ENCODE results near the gene NOS1AP. TPM values are rescaled to one million over a fixed set of nuclear protein-coding genes. Genes with fewer than 3 reads are reported as not detected.

NOS1AP gene
- total and polyA plus RNA-seq, 9 of the 15 experiments (the other 6 are each of a cell fraction or from before 2014, with no cell fraction given) = 0.07 to 1.5 (median 0.22) TPM

GRCh38 chr1:162370721-162371120, 301.2 kb downstream of the NOS1AP start (continued):
- TF ChIP-seq FOXP1 (CRISPR knock-in tag; IDR thresholded peaks at IDR 0.05) (no peak), TEAD4 (IDR thresholded peaks at IDR 0.05; ENCODE audit: low read length) (no peak), TEAD4 (CRISPR knock-in tag; IDR thresholded peaks at IDR 0.05; ENCODE audit: borderline replicate concordance) (no peak), ZSCAN32 (CRISPR knock-in tag; IDR thresholded peaks at IDR 0.05) (no peak), NONO (IDR thresholded peaks at IDR 0.05; ENCODE audit: low read depth in 2 of 2, low read length in 1 of 2) (no peak), POLR3G (IDR thresholded peaks at IDR 0.05; ENCODE audit: extremely low read depth, insufficient read length, insufficient replicate concordance) (no peak), C11orf30 (IDR thresholded peaks at IDR 0.05; ENCODE audit: low read depth) (peak; percentile 29; the same call in 1 of the 2 replicates), SIN3B (IDR thresholded peaks at IDR 0.05; ENCODE audit: low read depth) (no peak), U2AF1 (optimal IDR thresholded peaks at IDR 0.05; ENCODE audit: low read depth, low read length) (no peak)
- TF ChIP-seq, protein P1, sequence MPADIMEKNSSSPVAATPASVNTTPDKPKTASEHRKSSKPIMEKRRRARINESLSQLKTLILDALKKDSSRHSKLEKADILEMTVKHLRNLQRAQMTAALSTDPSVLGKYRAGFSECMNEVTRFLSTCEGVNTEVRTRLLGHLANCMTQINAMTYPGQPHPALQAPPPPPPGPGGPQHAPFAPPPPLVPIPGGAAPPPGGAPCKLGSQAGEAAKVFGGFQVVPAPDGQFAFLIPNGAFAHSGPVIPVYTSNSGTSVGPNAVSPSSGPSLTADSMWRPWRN (IDR thresholded peaks at IDR 0.05; ENCODE audit: low read depth) = no peak
- TF ChIP-seq, protein P2, sequence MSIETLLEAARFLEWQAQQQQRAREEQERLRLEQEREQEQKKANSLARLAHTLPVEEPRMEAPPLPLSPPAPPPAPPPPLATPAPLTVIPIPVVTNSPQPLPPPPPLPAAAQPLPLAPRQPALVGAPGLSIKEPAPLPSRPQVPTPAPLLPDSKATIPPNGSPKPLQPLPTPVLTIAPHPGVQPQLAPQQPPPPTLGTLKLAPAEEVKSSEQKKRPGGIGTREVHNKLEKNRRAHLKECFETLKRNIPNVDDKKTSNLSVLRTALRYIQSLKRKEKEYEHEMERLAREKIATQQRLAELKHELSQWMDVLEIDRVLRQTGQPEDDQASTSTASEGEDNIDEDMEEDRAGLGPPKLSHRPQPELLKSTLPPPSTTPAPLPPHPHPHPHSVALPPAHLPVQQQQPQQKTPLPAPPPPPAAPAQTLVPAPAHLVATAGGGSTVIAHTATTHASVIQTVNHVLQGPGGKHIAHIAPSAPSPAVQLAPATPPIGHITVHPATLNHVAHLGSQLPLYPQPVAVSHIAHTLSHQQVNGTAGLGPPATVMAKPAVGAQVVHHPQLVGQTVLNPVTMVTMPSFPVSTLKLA (conservative IDR thresholded peaks at IDR 0.05) = no peak
- TF ChIP-seq, protein P3, sequence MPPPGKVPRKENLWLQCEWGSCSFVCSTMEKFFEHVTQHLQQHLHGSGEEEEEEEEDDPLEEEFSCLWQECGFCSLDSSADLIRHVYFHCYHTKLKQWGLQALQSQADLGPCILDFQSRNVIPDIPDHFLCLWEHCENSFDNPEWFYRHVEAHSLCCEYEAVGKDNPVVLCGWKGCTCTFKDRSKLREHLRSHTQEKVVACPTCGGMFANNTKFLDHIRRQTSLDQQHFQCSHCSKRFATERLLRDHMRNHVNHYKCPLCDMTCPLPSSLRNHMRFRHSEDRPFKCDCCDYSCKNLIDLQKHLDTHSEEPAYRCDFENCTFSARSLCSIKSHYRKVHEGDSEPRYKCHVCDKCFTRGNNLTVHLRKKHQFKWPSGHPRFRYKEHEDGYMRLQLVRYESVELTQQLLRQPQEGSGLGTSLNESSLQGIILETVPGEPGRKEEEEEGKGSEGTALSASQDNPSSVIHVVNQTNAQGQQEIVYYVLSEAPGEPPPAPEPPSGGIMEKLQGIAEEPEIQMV (tag; conservative IDR thresholded peaks at IDR 0.05; ENCODE audit: low read depth) = no peak
